ENCODE data around the gene ZNF3.
"Not testable (repeated sequence)": the region's sequence is repeated elsewhere in the genome, so short reads cannot be mapped to it uniquely, and the experiment has no call there.

ZNF3 gene

DNA sequence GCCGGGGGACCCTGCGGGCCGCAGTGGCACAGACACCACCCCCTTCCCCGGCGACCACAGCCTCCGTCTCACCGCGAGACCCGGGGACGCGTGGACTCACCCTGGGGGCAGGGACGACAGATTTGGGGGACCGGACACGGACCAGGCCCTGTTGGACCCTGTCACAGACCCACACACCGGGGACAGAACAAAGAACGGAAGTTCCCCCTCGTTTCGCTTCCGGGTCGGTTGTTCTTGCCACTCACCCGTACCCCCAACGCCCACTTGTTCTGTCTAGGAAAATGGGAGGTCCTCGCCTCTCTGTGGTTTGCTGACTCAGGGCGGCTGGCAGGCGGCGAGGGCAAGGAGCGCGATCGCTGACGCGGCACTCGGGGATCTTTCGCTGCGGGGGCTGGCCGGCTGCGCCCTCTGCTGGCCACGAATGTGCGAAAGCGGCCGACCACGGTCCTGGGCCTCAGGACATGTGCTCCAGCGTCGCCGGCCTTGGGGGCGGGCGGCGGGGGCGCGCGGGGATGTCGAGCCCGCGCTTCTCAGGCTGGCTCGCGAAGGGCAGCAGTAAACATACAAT is at the start of gene ZNF3:
ZNF3 (minus strand) TSS at position 189 of the 568 bp plus-strand sequence. CDS start 4,366 bp downstream, outside the sequence.
- DNase-seq (ENCODE audit: low spot score) (peak; percentile 100), FAIRE-seq (peak; percentile 98)

DNA sequence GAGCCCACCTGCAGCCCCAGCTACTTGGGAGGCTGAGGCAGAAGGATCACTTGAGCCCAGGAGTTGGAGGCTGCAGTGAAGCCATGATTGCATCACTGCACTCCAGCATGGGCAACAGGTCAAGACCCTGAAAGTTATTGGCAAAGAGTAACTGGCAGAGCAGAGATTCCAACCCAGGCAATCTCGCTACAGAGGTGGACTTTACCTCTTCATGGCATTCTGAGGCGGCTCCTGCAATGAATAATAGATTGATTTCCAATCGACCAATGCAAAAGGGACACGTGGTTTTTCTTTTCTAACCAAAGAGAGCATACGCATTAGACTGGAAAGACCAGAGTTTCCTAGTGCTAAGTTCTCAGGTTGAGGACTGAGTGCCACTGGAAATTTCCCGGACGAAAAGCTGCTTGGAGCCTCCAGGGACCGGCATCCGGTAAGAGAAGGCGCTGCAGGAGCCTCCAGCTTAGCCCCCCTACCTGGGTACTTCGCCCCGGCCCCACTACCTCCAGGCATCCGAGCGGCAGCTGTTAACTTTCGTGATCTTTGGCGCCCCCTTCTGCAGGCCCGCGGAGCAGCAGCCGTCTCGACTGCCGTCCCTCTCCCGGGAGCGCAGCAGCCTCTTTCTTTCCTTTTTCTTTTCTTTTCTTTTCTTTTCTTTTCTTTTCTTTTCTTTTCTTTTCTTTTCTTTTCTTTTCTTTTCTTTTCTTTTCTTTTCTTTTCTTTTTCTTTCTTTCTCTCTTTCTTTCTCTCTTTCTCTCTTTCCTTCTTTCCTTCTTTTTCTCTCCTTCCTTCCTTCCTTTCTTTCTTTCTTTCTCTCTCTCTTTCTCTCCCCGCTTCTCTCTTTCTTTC is 49.3 kb upstream of the ZNF3 start:
- FAIRE-seq (no peak), DNase-seq (ENCODE audit: low spot score) (peak; percentile 79)

DNA sequence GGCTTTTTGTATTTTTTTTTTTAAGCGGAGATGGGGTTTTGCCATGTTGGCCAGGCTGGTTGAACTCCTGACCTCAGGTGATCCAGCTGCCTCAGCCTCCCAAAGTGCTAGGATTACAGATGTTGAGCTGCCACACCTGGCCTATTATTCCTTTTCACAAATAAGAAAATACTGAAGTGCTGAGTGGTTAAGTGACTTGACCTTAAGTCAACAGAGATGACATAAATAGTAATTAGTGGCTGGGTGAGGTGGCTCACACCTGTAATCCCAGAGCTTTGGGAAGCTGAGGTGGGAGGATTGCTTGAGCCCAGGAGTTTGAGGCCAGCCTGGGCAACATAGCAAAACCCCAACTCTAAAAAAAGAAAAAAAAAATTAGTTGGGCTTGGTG is 48.7 kb upstream of the ZNF3 start:
- not testable (repeated sequence) for DNase-seq (ENCODE audit: low spot score); FAIRE-seq

DNA sequence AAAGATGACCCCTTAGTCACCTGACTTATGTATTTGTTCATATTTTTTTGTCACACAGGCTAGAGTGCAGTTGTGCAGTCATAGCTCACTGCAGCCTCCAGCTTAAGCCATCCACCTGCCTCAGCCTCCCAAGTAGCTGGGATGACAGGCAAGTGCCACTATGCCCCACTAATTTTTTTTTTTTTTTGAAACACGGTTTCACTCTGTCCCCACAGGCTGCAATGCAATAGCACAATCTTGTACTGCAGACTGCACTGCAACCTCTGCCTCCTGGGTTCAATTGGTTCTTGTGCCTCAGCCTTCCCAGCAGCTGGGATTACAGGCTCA is 47.1 kb upstream of the ZNF3 start:
- no peak for DNase-seq (ENCODE audit: low spot score)
- FAIRE-seq: no peak

- FAIRE-seq (no peak), DNase-seq (ENCODE audit: low spot score) (peak; percentile 54)
These were observed 46.5 kb upstream of the ZNF3 start for GRCh38 chr7:100127866-100128636.

- FAIRE-seq: peak; percentile 89
- DNase-seq (ENCODE audit: low spot score): peak; percentile 96
These were observed 45.7 kb upstream of the ZNF3 start, which contains the start of gene MBLAC1 for GRCh38 chr7:100126931-100127865. MBLAC1 (plus strand) TSS chr7:100126967; CDS start chr7:100127396, 429 bp downstream.

- FAIRE-seq (no peak), DNase-seq (ENCODE audit: low spot score) (no peak)
These were observed 44.9 kb upstream of the ZNF3 start for GRCh38 chr7:100126239-100126930.

DNA sequence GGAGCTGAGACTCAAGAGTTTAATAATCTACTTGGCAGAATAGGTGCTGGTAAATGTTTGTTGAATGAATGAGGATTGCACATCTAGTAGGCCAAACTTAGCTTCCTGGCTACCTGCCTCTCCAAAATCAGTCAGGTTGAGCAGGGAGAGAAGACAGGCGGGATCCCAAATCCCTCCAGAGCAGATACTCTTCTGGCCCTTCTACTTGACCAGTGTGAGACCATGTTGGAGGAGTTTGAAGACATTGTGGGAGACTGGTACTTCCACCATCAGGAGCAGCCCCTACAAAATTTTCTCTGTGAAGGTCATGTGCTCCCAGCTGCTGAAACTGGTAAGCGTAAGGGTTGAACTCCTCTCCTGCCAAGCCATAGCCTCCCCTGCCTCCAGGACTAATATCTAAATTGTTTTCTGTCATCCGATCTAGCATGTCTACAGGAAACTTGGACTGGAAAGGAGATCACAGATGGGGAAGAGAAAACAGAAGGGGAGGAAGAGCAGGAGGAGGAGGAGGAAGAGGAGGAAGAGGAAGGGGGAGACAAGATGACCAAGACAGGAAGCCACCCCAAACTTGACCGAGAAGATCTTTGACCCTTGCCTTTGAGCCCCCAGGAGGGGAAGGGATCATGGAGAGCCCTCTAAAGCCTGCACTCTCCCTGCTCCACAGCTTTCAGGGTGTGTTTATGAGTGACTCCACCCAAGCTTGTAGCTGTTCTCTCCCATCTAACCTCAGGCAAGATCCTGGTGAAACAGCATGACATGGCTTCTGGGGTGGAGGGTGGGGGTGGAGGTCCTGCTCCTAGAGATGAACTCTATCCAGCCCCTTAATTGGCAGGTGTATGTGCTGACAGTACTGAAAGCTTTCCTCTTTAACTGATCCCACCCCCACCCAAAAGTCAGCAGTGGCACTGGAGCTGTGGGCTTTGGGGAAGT is 43.0 kb upstream of the ZNF3 start:
- DNase-seq (ENCODE audit: low spot score) (no peak), FAIRE-seq (no peak)

- no peak for FAIRE-seq
- no peak for DNase-seq (ENCODE audit: low spot score)
These were observed 41.0 kb upstream of the ZNF3 start for GRCh38 chr7:100122568-100122967.

DNA sequence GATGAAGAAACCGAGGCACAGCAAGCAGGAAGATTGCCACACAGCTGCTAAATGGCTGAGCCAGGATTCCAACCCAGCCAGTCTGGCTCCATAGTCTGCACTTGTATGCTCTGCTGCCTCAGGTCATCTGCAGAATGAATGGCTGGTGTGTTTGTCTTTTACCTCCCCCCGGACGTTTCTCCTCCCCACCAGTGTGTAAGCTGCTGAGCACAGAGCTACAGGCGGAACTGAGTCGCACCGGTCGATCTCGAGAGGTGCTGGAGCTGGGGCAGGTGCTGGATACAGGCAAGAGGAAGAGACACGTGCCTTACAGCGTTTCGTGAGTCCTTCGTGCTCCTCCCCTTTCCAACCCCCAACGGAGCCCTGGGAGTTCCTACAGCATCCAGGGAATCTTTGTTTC is 40.5 kb upstream of the ZNF3 start:
- DNase-seq (ENCODE audit: low spot score): no peak
- FAIRE-seq: no peak

DNA sequence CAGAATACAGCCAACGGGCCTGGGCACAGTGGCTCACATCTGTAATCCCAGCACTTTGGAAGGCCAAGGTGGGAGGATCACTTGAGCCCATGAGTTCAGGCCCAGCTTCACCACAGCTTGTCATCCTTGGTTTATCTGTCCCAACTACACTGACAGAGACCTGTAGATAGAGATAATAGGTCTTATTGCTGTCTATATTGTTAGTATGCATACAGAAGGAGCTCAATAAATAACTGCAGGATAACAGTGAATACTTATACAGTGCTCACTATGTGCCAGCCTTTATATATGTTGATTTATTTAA is 39.2 kb upstream of the ZNF3 start:
- FAIRE-seq: no peak
- DNase-seq (ENCODE audit: low spot score): no peak

- no peak for FAIRE-seq
- peak; percentile 89 for DNase-seq (ENCODE audit: low spot score)
These were observed 38.6 kb upstream of the ZNF3 start for GRCh38 chr7:100119970-100120732.

GRCh38 chr7:100119072-100119969 is 37.8 kb upstream of the ZNF3 start, which contains the start of the genes CNPY4 and TAF6:
CNPY4 (plus strand) TSS chr7:100119634; CDS start chr7:100119745, 111 bp downstream.
TAF6 (minus strand) TSS chr7:100119358; CDS start chr7:100114209, 5,149 bp downstream.
- peak; percentile 100 for DNase-seq (ENCODE audit: low spot score)
- FAIRE-seq: peak; percentile 79

GRCh38 chr7:100118388-100119071 is 37.0 kb upstream of the ZNF3 start:
- FAIRE-seq: no peak

GRCh38 chr7:100115026-100115425 is 33.5 kb upstream of the ZNF3 start:
- no peak for DNase-seq (ENCODE audit: low spot score)
- FAIRE-seq: no peak

More at GRCh38 chr7:100118388-100119071, 37.0 kb upstream of the ZNF3 start:
- DNase-seq (ENCODE audit: low spot score): no peak

GRCh38 chr7:100111914-100112313 is 30.4 kb upstream of the ZNF3 start:
- DNase-seq (ENCODE audit: low spot score): no peak

DNA sequence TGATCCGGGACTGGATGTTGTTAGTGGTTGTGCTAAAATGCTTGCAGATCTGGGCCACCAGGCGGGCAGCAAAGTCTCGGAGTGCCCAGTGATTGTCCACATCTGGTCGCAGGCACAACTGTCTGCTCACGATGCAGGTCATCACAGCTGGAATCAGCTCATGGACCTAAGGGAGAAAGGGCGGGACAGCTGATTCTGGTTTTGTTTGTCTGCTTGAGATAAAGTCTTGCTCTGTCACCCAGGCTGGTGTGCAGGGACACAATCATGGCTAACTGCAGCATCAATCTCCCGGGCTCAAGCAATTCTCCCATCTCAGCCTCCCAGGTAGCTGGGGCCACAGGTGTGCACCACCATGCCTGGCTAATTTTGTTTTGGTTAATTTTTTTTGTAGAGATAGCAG is 29.6 kb upstream of the ZNF3 start:
- DNase-seq (ENCODE audit: low spot score) (no peak), FAIRE-seq (no peak)

More at GRCh38 chr7:100111914-100112313, 30.4 kb upstream of the ZNF3 start:
- no peak for FAIRE-seq
